HCT116 (cell line): Measurements from ENCODE around the gene TM9SF4. TPM values are rescaled to one million over a fixed set of nuclear protein-coding genes. Genes with fewer than 3 reads are reported as not detected.

Experiments used
- ATAC-seq: fragments of 200-7000 bp; cut with Tn5 transposase; 2 replicates; pipeline ENCODE4 v1.9.1; 2020; ENCODE audit warnings: mild to moderate bottlenecking, moderate library complexity
- BruUV-seq: library from RNA; stranded (reverse); fragments of 400-500 nt; replicated peaks from 2 replicates; lab custom pipeline; 2021; lab: Mats Ljungman, UMichigan
- CTCF ChIA-PET: fragments of 300-600 bp; sonication (Branson Sonifier 250); formaldehyde crosslinking; loops from one replicate; lab custom pipeline; 2021; ENCODE audit warnings: antibody characterized with exemption; lab: Charles Lee
- POLR2A ChIA-PET: fragments of 300-600, 350-600 bp; sonication (Branson Sonifier 250); formaldehyde crosslinking; loops from one replicate; lab custom pipeline; 2021; ENCODE audit warnings: antibody characterized with exemption; lab: Charles Lee
- RAD21 ChIA-PET, 2 experiments: fragments of 300-600 bp; sonication (Branson Sonifier 250); formaldehyde crosslinking; loops; one replicate each; lab custom pipeline; 2023; ENCODE audit warnings: low total read pairs in 2 of 2; ENCODE audit not compliant: uncharacterized antibody in 2 of 2, unreplicated experiment in 2 of 2, low non-redundant PET in 1 of 2; lab: Charles Lee
- DNase-seq: peaks from one replicate; pipeline ENCODE4 v3.0.0-alpha.2; 2010; ENCODE audit warnings: low read depth, low spot score
- H2AFZ ChIP-seq: fragments of 200-600 bp; shearing (Covaris generic), sonication (generic); 2 replicates; pipeline ENCODE4 v1.6.1; 2017; ENCODE audit warnings: low read depth, mixed run types, mixed read lengths, antibody characterized with exemption, low read length; ENCODE audit not compliant: poor library complexity, severe bottlenecking
- H3K27ac ChIP-seq: 2 replicates; pipeline ENCODE4 v1.5.1; 2012; ENCODE audit warnings: low read depth, low read length
- H3K27me3 ChIP-seq: fragments of 200-600 bp; sonication (generic); 2 replicates; pipeline ENCODE4 v1.6.1; 2016; ENCODE audit warnings: mixed run types, low read length, mixed read lengths; ENCODE audit not compliant: insufficient read depth
- H3K36me3 ChIP-seq, 2 experiments: fragments of 200-500 bp in 1 of 2; fragments of 200-600 bp in 1 of 2; sonication (Bioruptor generic) in 1 of 2; sonication (generic) in 1 of 2; 2 replicates each; pipeline versions ENCODE4 v1.5.1 to v1.6.1; 2014 to 2016; ENCODE audit warnings: low read length in 2 of 2, inconsistent platforms in 1 of 2, mixed read lengths in 1 of 2, mixed run types in 1 of 2; ENCODE audit not compliant: insufficient read depth in 2 of 2, control insufficient read depth in 1 of 2
- H3K4me1 ChIP-seq, 2 experiments: fragments of 200-600 bp in 1 of 2; sonication (generic) in 1 of 2; 2 replicates each; pipeline versions ENCODE4 v1.5.1 to v1.6.1; 2012 to 2017; ENCODE audit warnings: low read length in 2 of 2, inconsistent platforms in 1 of 2, mild to moderate bottlenecking in 1 of 2, mixed read lengths in 1 of 2, mixed run types in 1 of 2, moderate library complexity in 1 of 2; ENCODE audit not compliant: insufficient read depth in 2 of 2, control insufficient read depth in 1 of 2
- H3K4me2 ChIP-seq: fragments of 200-600 bp; sonication (generic); 2 replicates; pipeline ENCODE4 v1.6.1; 2017; ENCODE audit warnings: mixed run types, low read length, mixed read lengths
- H3K4me3 ChIP-seq, 2 experiments: fragments of 200-600 bp in 1 of 2; sonication (generic) in 1 of 2; replicated peaks in 1 of 2; 2 replicates each; pipeline ENCODE4 v1.5.1; 2011 to 2016; ENCODE audit warnings: low read length in 2 of 2, control low read depth in 1 of 2, low read depth in 1 of 2, mild to moderate bottlenecking in 1 of 2, mixed read lengths in 1 of 2, mixed run types in 1 of 2
- H3K79me2 ChIP-seq: fragments of 200-600 bp; sonication (generic); 2 replicates; pipeline ENCODE4 v1.6.1; 2017; ENCODE audit warnings: mild to moderate bottlenecking, mixed run types, low read length, moderate library complexity, mixed read lengths; ENCODE audit not compliant: insufficient read depth
- H3K9ac ChIP-seq: fragments of 200-600 bp; sonication (generic); 2 replicates; pipeline ENCODE4 v1.6.1; 2016; ENCODE audit warnings: low read length, mixed read lengths
- H3K9me2 ChIP-seq: fragments of 200-600 bp; sonication (generic), shearing (Covaris generic); 2 replicates; pipeline ENCODE4 v1.6.1; 2017; ENCODE audit warnings: mixed run types, mild to moderate bottlenecking, moderate library complexity; ENCODE audit not compliant: insufficient read depth
- H3K9me3 ChIP-seq, 2 experiments: fragments of 200-500 bp in 1 of 2; fragments of 200-600 bp in 1 of 2; sonication (Bioruptor generic) in 1 of 2; sonication (generic) in 1 of 2; 2 replicates each; pipeline ENCODE4 v1.6.1; 2014 to 2017; ENCODE audit warnings: low read length in 2 of 2, mixed read lengths in 2 of 2, inconsistent platforms in 1 of 2, low read depth in 1 of 2, mild to moderate bottlenecking in 1 of 2, mixed run types in 1 of 2, moderate library complexity in 1 of 2; ENCODE audit not compliant: control insufficient read depth in 1 of 2, insufficient read depth in 1 of 2
- H4K20me1 ChIP-seq: fragments of 200-600 bp; sonication (generic), shearing (Covaris generic); 2 replicates; pipeline ENCODE4 v1.6.1; 2017; ENCODE audit warnings: mixed run types, mild to moderate bottlenecking, moderate library complexity; ENCODE audit not compliant: insufficient read depth
- EGR1 ChIP-seq: IDR thresholded peaks from 2 replicates; pipeline ENCODE4 v1.6.1; 2012; ENCODE audit warnings: low read depth
- JUND ChIP-seq: IDR thresholded peaks from 2 replicates; pipeline ENCODE4 v1.6.1; 2012
- POLR2A ChIP-seq: IDR thresholded peaks from 2 replicates; pipeline ENCODE4 v1.7.0; 2011; ENCODE audit warnings: borderline replicate concordance; ENCODE audit not compliant: insufficient read depth, insufficient read length; ENCODE audit errors: extremely low read depth
- REST ChIP-seq: IDR thresholded peaks from 2 replicates; pipeline ENCODE4 v1.6.1; 2012; ENCODE audit warnings: low read depth
- SIN3A ChIP-seq: IDR thresholded peaks from 2 replicates; pipeline ENCODE4 v1.6.1; 2012; ENCODE audit warnings: low read depth
- SP1 ChIP-seq: IDR thresholded peaks from 2 replicates; pipeline ENCODE4 v1.6.1; 2012; ENCODE audit warnings: low read depth
- intact Hi-C: fragments of 100-400 bp; cut with micrococcal nuclease; formaldehyde crosslinking; loops from 2 replicates; pipeline ENCODE4 v1.10.0; 2022
- total RNA-seq: library from RNA; stranded (reverse); gene quantifications from one replicate; pipeline ENCODE4 v1.2.1, GENCODE V29; 2021; ENCODE audit not compliant: unreplicated experiment

TM9SF4 gene
- total RNA-seq, 1 experiment from 2014 or later = 51.2 TPM

GRCh38 chr20:32158351-32158750 is 48.8 kb downstream of the TM9SF4 start:
- no peak overlapping the region for H3K9ac ChIP-seq
- H3K36me3 ChIP-seq = peaks cover 20 to 42% of the 10 kb centered on the region in 2 experiments
- no peaks in the 10 kb centered on the region for H4K20me1 ChIP-seq
- H3K4me1 ChIP-seq = no peaks in the 10 kb centered on the region
- TF ChIP-seq SP1 = no peak
- TF ChIP-seq SIN3A = no peak
- TF ChIP-seq REST = no peak
- TF ChIP-seq JUND = no peak
- TF ChIP-seq, all 23 proteins: peak for 0
- ChIA-PET POLR2A (no interaction called here), RAD21 (no interaction called here), CTCF (no interaction called here)
- Histone ChIP-seq H3K27ac (no peak overlapping the region), H2AFZ (no peak overlapping the region), H3K4me3 (no peak overlapping the region), H3K79me2 (no peaks in the 10 kb centered on the region), H3K27me3 (no peaks in the 10 kb centered on the region), H3K9me3 (no peaks in the 10 kb centered on the region), H3K9me2 (no peaks in the 10 kb centered on the region), H3K4me2 (no peak overlapping the region)
- no TSS peak for BruUV-seq
- ATAC-seq (no peak), DNase-seq (no peak)
- intact Hi-C loops = loop anchor here (10.0 kb wide), 1 partner anchor 56 kb away; no protein-coding TSS in a partner anchor

- no peak for TF ChIP-seq POLR2A
- TF ChIP-seq EGR1 = no peak
- TF ChIP-seq, all 23 proteins: peak for 0
- no peak overlapping the region for H3K27ac ChIP-seq
- H3K79me2 ChIP-seq = no peaks in the 10 kb centered on the region
- ATAC-seq (no peak), DNase-seq (no peak)
- no peak overlapping the region for H2AFZ ChIP-seq
- no peaks in the 10 kb centered on the region for H3K9me3 ChIP-seq
- CTCF ChIA-PET = no interaction called here
- H3K4me1 ChIP-seq = no peaks in the 10 kb centered on the region
- no peak overlapping the region for H3K4me2 ChIP-seq
- H4K20me1 ChIP-seq = no peaks in the 10 kb centered on the region
- RAD21 ChIA-PET = no interaction called here
- peaks cover 20 to 44% of the 10 kb centered on the region in 2 experiments for H3K36me3 ChIP-seq
- no peaks in the 10 kb centered on the region for H3K27me3 ChIP-seq
- H3K4me3 ChIP-seq = no peak overlapping the region
- no peaks in the 10 kb centered on the region for H3K9me2 ChIP-seq
- intact Hi-C loops = loop anchor here (10.0 kb wide), 1 partner anchor 56 kb away; no protein-coding TSS in a partner anchor
- no TSS peak for BruUV-seq
- no peak overlapping the region for H3K9ac ChIP-seq
- POLR2A ChIA-PET = no interaction called here
Measured at GRCh38 chr20:32158943-32159660, 49.6 kb downstream of the TM9SF4 start.
